OCI-LY3 (cell line): ENCODE measurements around the gene ACSF3.

Source experiments
- CTCF ChIP-seq: fragments of 200-600, 300-600 bp; sonication (generic); IDR thresholded peaks from 2 replicates; pipeline ENCODE4 v1.5.1; 2014; ENCODE audit warnings: antibody characterized with exemption, low read length, low read depth
- EZH2phosphoT487 ChIP-seq: fragments of 200-600 bp; shearing (Covaris generic); IDR thresholded peaks from 2 replicates; pipeline ENCODE4 v1.6.1; 2018; ENCODE audit warnings: antibody characterized with exemption, mixed run types, low read depth

DNA sequence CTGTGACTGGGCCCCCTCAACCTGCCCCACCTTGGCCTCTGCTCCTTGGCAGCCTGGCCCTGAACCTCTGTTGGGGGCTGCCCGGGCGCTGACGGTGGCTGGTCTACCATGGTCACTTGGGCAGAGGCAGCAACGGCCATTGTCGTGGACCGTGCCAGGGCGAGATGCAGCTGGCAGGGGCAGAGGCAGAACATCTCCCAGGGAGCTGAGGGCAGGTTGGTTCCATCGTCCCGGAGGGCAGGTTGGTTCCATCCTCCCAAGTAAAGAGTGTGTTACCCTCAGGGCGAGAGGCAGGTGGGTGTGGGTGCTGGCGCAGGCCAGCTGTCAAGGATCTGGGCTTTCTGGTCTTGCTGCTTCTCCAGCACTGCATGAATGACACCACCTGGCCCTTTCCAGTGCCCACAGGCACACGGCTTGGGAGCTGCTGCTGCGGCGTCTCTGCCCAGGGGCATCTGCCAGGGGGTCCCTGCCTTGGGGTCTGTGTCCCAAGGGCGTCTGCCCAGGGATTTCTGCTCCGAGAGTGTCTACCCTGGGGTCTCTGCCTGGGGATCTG is 12.0 kb downstream of the ACSF3 start:
- TF ChIP-seq CTCF = no peak
- TF ChIP-seq EZH2phosphoT487 = no peak
